ENCODE data around the gene CDKAL1.

The CDKAL1 gene

DNA sequence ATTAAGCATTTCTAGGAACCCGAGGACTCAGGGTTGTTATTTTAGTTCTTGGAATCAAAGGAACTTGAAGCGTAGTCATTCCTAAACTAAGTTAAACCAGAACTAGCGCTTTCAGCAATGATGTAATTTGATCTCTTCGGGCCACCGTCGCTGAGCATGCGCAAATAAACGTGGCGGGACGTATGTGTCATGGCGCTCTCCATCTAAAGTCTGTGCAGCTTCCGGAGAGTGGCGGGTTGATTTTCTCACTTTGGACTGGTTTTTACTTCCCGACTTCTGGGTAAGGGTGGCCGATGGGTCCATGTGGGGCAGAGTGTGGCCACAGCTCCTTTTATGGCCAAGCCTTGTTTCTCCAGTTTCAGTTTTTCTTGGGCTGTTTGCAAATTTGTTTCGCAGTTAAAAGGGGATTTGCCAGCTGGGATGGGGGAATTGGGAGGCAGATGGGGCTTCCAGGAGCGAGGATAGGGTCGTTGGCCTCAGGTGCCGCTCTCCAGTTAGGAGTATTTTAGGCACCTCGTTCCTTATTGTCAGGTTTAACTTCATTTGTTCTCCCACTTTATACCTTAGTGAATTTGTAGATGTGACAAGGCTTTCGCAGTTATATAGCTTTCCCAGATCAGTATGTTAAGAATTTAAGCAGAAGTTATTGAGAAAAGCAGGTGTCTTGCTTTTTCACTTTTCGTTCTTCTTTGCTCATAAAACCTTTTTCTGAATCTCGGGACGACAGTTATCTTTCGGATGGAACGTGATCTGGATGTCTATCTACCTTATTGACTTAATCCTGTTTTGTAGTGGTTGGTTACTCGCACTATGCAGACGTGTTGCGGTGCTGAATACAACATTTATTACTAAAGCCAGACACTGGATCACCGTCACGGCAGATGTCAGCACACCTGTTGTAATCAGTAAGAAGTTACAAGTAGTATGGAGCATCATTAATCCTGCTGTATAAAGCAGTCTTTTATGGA is at the start of gene CDKAL1:
TSS of gene CDKAL1 (plus strand) at position 163 of the 968 bp plus-strand sequence. CDS start 11,894 bp downstream, outside the sequence.
- TF ChIP-seq, protein P1, sequence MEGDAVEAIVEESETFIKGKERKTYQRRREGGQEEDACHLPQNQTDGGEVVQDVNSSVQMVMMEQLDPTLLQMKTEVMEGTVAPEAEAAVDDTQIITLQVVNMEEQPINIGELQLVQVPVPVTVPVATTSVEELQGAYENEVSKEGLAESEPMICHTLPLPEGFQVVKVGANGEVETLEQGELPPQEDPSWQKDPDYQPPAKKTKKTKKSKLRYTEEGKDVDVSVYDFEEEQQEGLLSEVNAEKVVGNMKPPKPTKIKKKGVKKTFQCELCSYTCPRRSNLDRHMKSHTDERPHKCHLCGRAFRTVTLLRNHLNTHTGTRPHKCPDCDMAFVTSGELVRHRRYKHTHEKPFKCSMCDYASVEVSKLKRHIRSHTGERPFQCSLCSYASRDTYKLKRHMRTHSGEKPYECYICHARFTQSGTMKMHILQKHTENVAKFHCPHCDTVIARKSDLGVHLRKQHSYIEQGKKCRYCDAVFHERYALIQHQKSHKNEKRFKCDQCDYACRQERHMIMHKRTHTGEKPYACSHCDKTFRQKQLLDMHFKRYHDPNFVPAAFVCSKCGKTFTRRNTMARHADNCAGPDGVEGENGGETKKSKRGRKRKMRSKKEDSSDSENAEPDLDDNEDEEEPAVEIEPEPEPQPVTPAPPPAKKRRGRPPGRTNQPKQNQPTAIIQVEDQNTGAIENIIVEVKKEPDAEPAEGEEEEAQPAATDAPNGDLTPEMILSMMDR (IDR thresholded peaks at IDR 0.05; ENCODE audit: extremely low read depth, insufficient read depth, missing control alignments): no peak
- peak; percentile 64 for DNase-seq (ENCODE audit: low spot score)
- in situ Hi-C loops (cut with MboI; ENCODE audit: low pct_unique_long_range_greater_than_20kb, low sequenced_read_pairs, unreplicated experiment): loop anchor here (5.0 to 25.0 kb wide), 3 partner anchors 140 to 447 kb away; no protein-coding TSS in a partner anchor

DNA sequence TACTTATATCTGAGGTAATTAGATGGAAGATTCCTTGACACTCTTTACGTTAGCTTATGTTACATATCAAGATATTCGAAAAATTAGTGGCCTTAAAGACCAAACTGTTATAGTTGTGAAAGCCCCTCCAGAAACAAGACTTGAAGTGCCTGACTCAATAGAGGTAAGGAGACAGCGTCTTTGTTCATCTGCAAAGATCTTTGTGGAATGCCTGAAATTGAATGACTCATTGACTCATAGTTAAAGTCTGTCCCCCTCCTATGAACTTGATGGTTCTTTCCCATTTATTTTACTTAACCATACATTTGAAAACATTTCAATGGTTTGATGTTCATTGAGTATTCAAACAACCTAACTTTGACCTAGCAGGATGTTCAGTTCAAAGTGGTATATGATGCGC is 47.6 kb upstream of the CDKAL1 start:
- TF ChIP-seq, protein P1 (IDR thresholded peaks at IDR 0.05; ENCODE audit: extremely low read depth, insufficient read depth, missing control alignments): no peak
- no peak for DNase-seq (ENCODE audit: low spot score)
- in situ Hi-C loops (cut with MboI; ENCODE audit: low pct_unique_long_range_greater_than_20kb, low sequenced_read_pairs, unreplicated experiment): no loop called here

DNA sequence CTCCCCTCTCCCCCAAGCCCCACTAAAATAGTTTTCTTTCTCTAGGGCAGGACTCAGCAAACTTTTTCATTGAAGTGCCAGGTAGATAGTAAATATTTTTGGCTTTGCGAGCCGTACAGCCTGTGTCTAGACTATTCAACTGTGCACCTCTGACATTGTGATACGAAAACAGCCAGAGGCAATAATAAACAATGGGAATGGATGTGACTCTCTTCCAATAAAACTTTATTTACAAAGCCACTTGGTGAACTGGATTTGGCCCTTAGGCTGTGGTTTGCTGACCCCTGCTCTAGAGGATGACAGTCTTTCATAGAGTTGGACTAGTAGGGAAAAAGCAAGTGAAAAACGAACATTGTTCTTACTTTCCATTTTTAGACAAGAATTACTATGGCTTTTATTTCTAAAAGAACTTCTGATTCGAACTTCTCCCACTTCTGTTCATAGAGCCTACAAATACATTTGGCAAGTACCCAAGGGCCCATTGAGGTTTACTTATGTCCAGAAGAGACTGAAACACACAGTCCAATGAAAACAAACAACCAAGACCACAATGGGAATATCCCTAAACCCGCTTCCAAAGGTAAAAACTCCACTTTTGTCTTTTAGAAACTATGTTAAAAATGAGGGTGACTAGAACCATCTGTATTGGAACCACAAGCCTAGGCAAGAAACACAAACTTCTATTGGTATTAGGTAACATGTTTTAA is 46.4 kb upstream of the CDKAL1 start:
- TF ChIP-seq, protein P1 (IDR thresholded peaks at IDR 0.05; ENCODE audit: extremely low read depth, insufficient read depth, missing control alignments): no peak
- no peak for DNase-seq (ENCODE audit: low spot score)
- in situ Hi-C loops (cut with MboI; ENCODE audit: low pct_unique_long_range_greater_than_20kb, low sequenced_read_pairs, unreplicated experiment): no loop called here

DNA sequence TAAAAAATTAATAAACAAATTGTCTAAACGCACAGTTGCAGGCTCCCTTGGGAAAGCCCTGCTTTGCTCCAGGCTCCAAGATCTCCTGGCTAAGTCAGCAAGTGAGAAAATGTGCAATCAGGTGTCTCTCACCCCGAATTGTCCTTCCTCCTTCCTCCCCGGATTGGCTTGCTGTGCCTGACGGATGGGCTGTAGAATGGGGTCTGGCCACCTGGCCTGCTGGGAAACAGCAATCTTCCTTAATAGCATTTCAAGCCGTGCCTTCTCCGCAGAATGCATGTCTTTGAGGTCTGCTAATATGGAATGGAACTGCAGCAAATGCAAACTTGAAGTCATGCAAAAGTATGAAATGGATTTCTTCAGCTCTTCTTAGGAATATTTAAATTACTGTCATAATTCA is 43.7 kb upstream of the CDKAL1 start:
- TF ChIP-seq, protein P1 (IDR thresholded peaks at IDR 0.05; ENCODE audit: extremely low read depth, insufficient read depth, missing control alignments): no peak
- in situ Hi-C loops (cut with MboI; ENCODE audit: low pct_unique_long_range_greater_than_20kb, low sequenced_read_pairs, unreplicated experiment): no loop called here
- DNase-seq (ENCODE audit: low spot score): no peak

DNA sequence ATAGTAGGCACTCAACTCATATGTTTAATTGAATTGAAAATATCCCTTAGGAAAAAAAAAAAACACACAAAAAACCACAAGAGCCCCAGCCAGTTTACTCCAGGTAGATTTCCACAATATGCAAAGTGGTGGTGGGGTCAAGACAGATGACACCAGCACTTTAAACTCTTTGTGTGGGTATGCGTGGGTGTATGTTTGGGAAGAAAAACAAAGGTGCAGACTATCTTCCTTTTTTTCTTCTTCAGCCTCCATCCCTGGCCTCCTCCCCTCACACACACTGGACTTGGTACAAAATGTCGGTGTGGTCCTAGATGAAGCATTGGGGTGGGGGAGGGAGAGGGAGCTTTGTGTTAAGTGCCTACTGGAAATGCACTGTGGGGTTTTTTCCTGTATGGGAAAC is 42.2 kb upstream of the CDKAL1 start:
- in situ Hi-C loops (cut with MboI; ENCODE audit: low pct_unique_long_range_greater_than_20kb, low sequenced_read_pairs, unreplicated experiment): no loop called here
- TF ChIP-seq, protein P1 (IDR thresholded peaks at IDR 0.05; ENCODE audit: extremely low read depth, insufficient read depth, missing control alignments): no peak
- no peak for DNase-seq (ENCODE audit: low spot score)

GRCh38 chr6:20497216-20498040 is 36.8 kb upstream of the CDKAL1 start:
- DNase-seq (ENCODE audit: low spot score): no peak
- in situ Hi-C loops (cut with MboI; ENCODE audit: low pct_unique_long_range_greater_than_20kb, low sequenced_read_pairs, unreplicated experiment): no loop called here
- TF ChIP-seq, protein P1 (IDR thresholded peaks at IDR 0.05; ENCODE audit: extremely low read depth, insufficient read depth, missing control alignments): no peak
